ENCODE measurements around the gene SREBF1.

The SREBF1 gene

DNA sequence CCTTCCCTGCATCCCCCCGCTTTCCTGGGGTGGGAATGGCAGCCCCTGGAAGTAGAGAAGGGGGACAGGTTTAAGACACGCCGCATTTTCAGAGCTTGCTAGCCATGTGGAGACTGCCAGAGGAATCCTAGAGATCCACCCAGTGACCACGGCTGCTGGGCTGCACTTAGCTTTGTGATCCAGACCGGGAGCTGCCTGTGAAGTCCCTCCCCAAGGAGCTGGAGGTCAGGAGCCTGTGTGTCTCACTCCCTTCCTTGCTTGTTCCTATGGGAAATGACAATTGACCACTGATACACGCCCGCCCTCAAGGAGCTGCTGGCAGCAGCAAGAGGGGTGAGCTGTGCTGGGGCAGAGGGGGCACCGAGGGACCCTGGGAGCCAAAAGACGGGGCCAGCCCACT, 73.7 kb downstream of the SREBF1 start:
- no peak for DNase-seq (ENCODE audit: low read depth in 3 of 3)

- DNase-seq (ENCODE audit: low read depth in 3 of 3) = no peak
Measured at GRCh38 chr17:17762744-17763105, 74.1 kb downstream of the SREBF1 start.

Data from stimulated activated CD4-positive, alpha-beta T cell treated with anti-CD3 and anti-CD28 coated beads, TNF-alpha, amount 100 ng/mL, for 48 hours (primary cell).